ENCODE results near the gene SRP19. TPM values are rescaled to one million over a fixed set of nuclear protein-coding genes. Genes with fewer than 3 reads are reported as not detected.
A peak's percentile ranks its signal among the peaks of the same experiment; 100 is the strongest.

SRP19 gene
- total and polyA plus RNA-seq, 9 of the 15 experiments (the other 6 are each of a cell fraction or from before 2014, with no cell fraction given) = 52.3 to 357 (median 146) TPM

- TF ChIP-seq, protein P1, sequence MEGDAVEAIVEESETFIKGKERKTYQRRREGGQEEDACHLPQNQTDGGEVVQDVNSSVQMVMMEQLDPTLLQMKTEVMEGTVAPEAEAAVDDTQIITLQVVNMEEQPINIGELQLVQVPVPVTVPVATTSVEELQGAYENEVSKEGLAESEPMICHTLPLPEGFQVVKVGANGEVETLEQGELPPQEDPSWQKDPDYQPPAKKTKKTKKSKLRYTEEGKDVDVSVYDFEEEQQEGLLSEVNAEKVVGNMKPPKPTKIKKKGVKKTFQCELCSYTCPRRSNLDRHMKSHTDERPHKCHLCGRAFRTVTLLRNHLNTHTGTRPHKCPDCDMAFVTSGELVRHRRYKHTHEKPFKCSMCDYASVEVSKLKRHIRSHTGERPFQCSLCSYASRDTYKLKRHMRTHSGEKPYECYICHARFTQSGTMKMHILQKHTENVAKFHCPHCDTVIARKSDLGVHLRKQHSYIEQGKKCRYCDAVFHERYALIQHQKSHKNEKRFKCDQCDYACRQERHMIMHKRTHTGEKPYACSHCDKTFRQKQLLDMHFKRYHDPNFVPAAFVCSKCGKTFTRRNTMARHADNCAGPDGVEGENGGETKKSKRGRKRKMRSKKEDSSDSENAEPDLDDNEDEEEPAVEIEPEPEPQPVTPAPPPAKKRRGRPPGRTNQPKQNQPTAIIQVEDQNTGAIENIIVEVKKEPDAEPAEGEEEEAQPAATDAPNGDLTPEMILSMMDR (IDR thresholded peaks at IDR 0.05 in 2 of 3, conservative IDR thresholded peaks at IDR 0.05 in 1 of 3; ENCODE audit: insufficient read depth in 2 of 3, low read depth in 1 of 3, low read length in 3 of 3) = peak; percentile 55 to 78 (median 72); a peak in 5 of 6 replicates
- TF ChIP-seq SMARCC2 (IDR thresholded peaks at IDR 0.05; ENCODE audit: low read depth) = no peak
- TF ChIP-seq RCOR1 (IDR thresholded peaks at IDR 0.05; ENCODE audit: borderline replicate concordance in 1 of 2, low read depth in 2 of 2, low read length in 2 of 2) = peak in 1 of 2 experiments; percentile 29; a peak in 1 of 4 replicates
- 0 out of 2 replicates have a peak, but pooled peaks have one; percentile 17 for TF ChIP-seq SMARCA4 (IDR thresholded peaks at IDR 0.05)
- no peak for TF ChIP-seq ZBTB5 (IDR thresholded peaks at IDR 0.05)
- TF ChIP-seq ZFP30 (CRISPR knock-in tag; IDR thresholded peaks at IDR 0.05; ENCODE audit: borderline replicate concordance) = no peak
- no peak for TF ChIP-seq ZNF224 (CRISPR knock-in tag; IDR thresholded peaks at IDR 0.05)
- TF ChIP-seq, protein P2, sequence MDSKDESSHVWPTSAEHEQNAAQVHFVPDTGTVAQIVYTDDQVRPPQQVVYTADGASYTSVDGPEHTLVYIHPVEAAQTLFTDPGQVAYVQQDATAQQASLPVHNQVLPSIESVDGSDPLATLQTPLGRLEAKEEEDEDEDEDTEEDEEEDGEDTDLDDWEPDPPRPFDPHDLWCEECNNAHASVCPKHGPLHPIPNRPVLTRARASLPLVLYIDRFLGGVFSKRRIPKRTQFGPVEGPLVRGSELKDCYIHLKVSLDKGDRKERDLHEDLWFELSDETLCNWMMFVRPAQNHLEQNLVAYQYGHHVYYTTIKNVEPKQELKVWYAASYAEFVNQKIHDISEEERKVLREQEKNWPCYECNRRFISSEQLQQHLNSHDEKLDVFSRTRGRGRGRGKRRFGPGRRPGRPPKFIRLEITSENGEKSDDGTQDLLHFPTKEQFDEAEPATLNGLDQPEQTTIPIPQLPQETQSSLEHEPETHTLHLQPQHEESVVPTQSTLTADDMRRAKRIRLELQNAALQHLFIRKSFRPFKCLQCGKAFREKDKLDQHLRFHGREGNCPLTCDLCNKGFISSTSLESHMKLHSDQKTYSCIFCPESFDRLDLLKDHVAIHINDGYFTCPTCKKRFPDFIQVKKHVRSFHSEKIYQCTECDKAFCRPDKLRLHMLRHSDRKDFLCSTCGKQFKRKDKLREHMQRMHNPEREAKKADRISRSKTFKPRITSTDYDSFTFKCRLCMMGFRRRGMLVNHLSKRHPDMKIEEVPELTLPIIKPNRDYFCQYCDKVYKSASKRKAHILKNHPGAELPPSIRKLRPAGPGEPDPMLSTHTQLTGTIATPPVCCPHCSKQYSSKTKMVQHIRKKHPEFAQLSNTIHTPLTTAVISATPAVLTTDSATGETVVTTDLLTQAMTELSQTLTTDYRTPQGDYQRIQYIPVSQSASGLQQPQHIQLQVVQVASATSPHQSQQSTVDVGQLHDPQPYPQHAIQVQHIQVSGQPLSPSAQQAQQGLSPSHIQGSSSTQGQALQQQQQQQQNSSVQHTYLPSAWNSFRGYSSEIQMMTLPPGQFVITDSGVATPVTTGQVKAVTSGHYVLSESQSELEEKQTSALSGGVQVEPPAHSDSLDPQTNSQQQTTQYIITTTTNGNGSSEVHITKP (IDR thresholded peaks at IDR 0.05; ENCODE audit: partially characterized antibody) = peak; percentile 15
- no peak for TF ChIP-seq POU5F1 (IDR thresholded peaks at IDR 0.05; ENCODE audit: borderline replicate concordance, low read depth, low read length, partially characterized antibody)
- TF ChIP-seq ZNF668 (CRISPR knock-in tag; IDR thresholded peaks at IDR 0.05) = no peak
- TF ChIP-seq ZNF431 (CRISPR knock-in tag; IDR thresholded peaks at IDR 0.05) = no peak
- TF ChIP-seq, protein P3, sequence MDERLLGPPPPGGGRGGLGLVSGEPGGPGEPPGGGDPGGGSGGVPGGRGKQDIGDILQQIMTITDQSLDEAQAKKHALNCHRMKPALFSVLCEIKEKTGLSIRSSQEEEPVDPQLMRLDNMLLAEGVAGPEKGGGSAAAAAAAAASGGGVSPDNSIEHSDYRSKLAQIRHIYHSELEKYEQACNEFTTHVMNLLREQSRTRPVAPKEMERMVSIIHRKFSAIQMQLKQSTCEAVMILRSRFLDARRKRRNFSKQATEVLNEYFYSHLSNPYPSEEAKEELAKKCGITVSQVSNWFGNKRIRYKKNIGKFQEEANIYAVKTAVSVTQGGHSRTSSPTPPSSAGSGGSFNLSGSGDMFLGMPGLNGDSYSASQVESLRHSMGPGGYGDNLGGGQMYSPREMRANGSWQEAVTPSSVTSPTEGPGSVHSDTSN (CRISPR knock-in tag; IDR thresholded peaks at IDR 0.05; ENCODE audit: low read depth) = no peak
- TF ChIP-seq, protein P3 (tag; conservative IDR thresholded peaks at IDR 0.05; ENCODE audit: low read depth) = 0 out of 2 replicates have a peak, but pooled peaks have one; percentile 12
- 0 out of 2 replicates have a peak, but pooled peaks have one; percentile 12 for TF ChIP-seq NBN (IDR thresholded peaks at IDR 0.05; ENCODE audit: low read depth)
- TF ChIP-seq EHMT2 (IDR thresholded peaks at IDR 0.05) = 0 out of 2 replicates have a peak, but pooled peaks have one; percentile 58
- TF ChIP-seq, protein P4, sequence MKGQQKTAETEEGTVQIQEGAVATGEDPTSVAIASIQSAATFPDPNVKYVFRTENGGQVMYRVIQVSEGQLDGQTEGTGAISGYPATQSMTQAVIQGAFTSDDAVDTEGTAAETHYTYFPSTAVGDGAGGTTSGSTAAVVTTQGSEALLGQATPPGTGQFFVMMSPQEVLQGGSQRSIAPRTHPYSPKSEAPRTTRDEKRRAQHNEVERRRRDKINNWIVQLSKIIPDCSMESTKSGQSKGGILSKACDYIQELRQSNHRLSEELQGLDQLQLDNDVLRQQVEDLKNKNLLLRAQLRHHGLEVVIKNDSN (CRISPR knock-in tag; IDR thresholded peaks at IDR 0.05) = no peak
Measured at GRCh38 chr5:112848116-112848811, 12.8 kb upstream of the SRP19 start (continued).
